ENCODE measurements around the gene SPOCK2. TPM values are rescaled to one million over a fixed set of nuclear protein-coding genes. Genes with fewer than 3 reads are reported as not detected.

SPOCK2 gene
- total and polyA plus RNA-seq, 2 of the 13 experiments (the other 11 are each of a cell fraction or from before 2014, with no cell fraction given) = 8.6 to 30.6 TPM

DNA sequence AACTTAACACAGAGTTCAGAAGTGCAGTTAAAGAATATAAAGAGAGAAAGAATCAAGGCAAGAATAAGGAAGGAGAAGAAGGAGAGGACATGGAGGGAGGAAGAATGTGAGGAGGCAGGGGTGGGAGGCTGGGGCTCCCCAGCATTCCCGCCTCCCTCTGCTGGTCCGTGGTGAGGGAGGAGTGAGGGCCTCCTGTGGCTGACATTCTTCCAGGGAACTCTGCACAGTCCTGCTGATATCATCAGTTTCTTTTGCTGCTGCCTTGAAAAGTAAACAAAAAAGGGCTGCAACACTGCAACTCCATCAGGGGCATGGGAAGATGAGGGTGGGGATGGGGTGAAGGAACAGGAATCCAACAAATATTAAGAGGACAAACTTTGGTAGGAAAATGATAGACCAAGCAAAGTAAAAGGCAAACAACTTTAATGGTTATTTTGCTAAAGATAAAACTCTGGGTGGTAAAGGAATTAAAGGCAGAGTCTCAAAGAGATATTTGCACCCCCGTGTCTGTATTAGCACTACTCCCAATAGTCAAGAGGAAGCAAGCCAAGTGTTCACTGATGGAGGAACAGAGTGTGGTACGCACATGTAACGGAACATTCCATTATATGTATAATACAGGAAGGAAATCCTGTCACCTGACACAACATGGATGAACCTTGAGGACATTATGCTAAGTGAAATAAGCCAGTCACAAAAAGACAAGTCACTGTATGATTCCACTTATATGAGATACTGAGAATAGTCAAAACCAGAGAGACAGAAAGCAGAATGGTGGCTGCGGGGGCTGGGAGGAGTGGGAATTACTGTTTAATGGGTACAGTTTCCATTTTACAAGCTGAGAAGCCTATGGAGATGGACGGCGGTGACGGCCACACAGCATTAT, 8.0 kb upstream of the SPOCK2 start (continued):
- TF ChIP-seq, protein P1, sequence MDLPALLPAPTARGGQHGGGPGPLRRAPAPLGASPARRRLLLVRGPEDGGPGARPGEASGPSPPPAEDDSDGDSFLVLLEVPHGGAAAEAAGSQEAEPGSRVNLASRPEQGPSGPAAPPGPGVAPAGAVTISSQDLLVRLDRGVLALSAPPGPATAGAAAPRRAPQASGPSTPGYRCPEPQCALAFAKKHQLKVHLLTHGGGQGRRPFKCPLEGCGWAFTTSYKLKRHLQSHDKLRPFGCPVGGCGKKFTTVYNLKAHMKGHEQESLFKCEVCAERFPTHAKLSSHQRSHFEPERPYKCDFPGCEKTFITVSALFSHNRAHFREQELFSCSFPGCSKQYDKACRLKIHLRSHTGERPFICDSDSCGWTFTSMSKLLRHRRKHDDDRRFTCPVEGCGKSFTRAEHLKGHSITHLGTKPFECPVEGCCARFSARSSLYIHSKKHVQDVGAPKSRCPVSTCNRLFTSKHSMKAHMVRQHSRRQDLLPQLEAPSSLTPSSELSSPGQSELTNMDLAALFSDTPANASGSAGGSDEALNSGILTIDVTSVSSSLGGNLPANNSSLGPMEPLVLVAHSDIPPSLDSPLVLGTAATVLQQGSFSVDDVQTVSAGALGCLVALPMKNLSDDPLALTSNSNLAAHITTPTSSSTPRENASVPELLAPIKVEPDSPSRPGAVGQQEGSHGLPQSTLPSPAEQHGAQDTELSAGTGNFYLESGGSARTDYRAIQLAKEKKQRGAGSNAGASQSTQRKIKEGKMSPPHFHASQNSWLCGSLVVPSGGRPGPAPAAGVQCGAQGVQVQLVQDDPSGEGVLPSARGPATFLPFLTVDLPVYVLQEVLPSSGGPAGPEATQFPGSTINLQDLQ (CRISPR knock-in tag; IDR thresholded peaks at IDR 0.05) = no peak
- TF ChIP-seq, protein P2, sequence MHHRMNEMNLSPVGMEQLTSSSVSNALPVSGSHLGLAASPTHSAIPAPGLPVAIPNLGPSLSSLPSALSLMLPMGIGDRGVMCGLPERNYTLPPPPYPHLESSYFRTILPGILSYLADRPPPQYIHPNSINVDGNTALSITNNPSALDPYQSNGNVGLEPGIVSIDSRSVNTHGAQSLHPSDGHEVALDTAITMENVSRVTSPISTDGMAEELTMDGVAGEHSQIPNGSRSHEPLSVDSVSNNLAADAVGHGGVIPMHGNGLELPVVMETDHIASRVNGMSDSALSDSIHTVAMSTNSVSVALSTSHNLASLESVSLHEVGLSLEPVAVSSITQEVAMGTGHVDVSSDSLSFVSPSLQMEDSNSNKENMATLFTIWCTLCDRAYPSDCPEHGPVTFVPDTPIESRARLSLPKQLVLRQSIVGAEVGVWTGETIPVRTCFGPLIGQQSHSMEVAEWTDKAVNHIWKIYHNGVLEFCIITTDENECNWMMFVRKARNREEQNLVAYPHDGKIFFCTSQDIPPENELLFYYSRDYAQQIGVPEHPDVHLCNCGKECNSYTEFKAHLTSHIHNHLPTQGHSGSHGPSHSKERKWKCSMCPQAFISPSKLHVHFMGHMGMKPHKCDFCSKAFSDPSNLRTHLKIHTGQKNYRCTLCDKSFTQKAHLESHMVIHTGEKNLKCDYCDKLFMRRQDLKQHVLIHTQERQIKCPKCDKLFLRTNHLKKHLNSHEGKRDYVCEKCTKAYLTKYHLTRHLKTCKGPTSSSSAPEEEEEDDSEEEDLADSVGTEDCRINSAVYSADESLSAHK (CRISPR knock-in tag; IDR thresholded peaks at IDR 0.05; ENCODE audit: borderline replicate concordance) = no peak
- TF ChIP-seq HOXA7 (CRISPR knock-in tag; IDR thresholded peaks at IDR 0.05) = no peak
- TF ChIP-seq, protein P3, sequence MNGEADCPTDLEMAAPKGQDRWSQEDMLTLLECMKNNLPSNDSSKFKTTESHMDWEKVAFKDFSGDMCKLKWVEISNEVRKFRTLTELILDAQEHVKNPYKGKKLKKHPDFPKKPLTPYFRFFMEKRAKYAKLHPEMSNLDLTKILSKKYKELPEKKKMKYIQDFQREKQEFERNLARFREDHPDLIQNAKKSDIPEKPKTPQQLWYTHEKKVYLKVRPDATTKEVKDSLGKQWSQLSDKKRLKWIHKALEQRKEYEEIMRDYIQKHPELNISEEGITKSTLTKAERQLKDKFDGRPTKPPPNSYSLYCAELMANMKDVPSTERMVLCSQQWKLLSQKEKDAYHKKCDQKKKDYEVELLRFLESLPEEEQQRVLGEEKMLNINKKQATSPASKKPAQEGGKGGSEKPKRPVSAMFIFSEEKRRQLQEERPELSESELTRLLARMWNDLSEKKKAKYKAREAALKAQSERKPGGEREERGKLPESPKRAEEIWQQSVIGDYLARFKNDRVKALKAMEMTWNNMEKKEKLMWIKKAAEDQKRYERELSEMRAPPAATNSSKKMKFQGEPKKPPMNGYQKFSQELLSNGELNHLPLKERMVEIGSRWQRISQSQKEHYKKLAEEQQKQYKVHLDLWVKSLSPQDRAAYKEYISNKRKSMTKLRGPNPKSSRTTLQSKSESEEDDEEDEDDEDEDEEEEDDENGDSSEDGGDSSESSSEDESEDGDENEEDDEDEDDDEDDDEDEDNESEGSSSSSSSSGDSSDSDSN (CRISPR knock-in tag; IDR thresholded peaks at IDR 0.05) = no peak
- TF ChIP-seq CHD4 (IDR thresholded peaks at IDR 0.05; ENCODE audit: borderline replicate concordance, low read length) = no peak
- TF ChIP-seq ZNF670 (CRISPR knock-in tag; IDR thresholded peaks at IDR 0.05; ENCODE audit: borderline replicate concordance) = no peak
- TF ChIP-seq HMGA1 (CRISPR knock-in tag; conservative IDR thresholded peaks at IDR 0.05) = no peak
- TF ChIP-seq ZNF547 (CRISPR knock-in tag; IDR thresholded peaks at IDR 0.05) = no peak
- TF ChIP-seq PAWR (CRISPR knock-in tag; IDR thresholded peaks at IDR 0.05; ENCODE audit: borderline replicate concordance) = no peak
- TF ChIP-seq, protein P4, sequence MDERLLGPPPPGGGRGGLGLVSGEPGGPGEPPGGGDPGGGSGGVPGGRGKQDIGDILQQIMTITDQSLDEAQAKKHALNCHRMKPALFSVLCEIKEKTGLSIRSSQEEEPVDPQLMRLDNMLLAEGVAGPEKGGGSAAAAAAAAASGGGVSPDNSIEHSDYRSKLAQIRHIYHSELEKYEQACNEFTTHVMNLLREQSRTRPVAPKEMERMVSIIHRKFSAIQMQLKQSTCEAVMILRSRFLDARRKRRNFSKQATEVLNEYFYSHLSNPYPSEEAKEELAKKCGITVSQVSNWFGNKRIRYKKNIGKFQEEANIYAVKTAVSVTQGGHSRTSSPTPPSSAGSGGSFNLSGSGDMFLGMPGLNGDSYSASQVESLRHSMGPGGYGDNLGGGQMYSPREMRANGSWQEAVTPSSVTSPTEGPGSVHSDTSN (CRISPR knock-in tag; IDR thresholded peaks at IDR 0.05) = no peak
- TF ChIP-seq KLF12 (CRISPR knock-in tag; IDR thresholded peaks at IDR 0.05; ENCODE audit: borderline replicate concordance) = no peak
- TF ChIP-seq MIER3 (CRISPR knock-in tag; IDR thresholded peaks at IDR 0.05; ENCODE audit: borderline replicate concordance) = no peak
- TF ChIP-seq, protein P5, sequence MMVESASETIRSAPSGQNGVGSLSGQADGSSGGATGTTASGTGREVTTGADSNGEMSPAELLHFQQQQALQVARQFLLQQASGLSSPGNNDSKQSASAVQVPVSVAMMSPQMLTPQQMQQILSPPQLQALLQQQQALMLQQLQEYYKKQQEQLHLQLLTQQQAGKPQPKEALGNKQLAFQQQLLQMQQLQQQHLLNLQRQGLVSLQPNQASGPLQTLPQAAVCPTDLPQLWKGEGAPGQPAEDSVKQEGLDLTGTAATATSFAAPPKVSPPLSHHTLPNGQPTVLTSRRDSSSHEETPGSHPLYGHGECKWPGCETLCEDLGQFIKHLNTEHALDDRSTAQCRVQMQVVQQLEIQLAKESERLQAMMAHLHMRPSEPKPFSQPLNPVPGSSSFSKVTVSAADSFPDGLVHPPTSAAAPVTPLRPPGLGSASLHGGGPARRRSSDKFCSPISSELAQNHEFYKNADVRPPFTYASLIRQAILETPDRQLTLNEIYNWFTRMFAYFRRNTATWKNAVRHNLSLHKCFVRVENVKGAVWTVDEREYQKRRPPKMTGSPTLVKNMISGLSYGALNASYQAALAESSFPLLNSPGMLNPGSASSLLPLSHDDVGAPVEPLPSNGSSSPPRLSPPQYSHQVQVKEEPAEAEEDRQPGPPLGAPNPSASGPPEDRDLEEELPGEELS (CRISPR knock-in tag; IDR thresholded peaks at IDR 0.05) = peak; percentile 39; the same call in 1 of the 2 replicates
- TF ChIP-seq ATF1 (CRISPR knock-in tag; IDR thresholded peaks at IDR 0.05) = no peak

All from HepG2 (cell line).